CD4-positive, alpha-beta T cell treated with Interferon alpha-2 for 1 hour (primary cell): ENCODE data around the gene DIP2B.

Experiments
- DNase-seq, 2 donors: peaks; one replicate each; pipeline ENCODE4 v3.0.0-alpha.2; 2020 to 2022

The DIP2B gene

DNA sequence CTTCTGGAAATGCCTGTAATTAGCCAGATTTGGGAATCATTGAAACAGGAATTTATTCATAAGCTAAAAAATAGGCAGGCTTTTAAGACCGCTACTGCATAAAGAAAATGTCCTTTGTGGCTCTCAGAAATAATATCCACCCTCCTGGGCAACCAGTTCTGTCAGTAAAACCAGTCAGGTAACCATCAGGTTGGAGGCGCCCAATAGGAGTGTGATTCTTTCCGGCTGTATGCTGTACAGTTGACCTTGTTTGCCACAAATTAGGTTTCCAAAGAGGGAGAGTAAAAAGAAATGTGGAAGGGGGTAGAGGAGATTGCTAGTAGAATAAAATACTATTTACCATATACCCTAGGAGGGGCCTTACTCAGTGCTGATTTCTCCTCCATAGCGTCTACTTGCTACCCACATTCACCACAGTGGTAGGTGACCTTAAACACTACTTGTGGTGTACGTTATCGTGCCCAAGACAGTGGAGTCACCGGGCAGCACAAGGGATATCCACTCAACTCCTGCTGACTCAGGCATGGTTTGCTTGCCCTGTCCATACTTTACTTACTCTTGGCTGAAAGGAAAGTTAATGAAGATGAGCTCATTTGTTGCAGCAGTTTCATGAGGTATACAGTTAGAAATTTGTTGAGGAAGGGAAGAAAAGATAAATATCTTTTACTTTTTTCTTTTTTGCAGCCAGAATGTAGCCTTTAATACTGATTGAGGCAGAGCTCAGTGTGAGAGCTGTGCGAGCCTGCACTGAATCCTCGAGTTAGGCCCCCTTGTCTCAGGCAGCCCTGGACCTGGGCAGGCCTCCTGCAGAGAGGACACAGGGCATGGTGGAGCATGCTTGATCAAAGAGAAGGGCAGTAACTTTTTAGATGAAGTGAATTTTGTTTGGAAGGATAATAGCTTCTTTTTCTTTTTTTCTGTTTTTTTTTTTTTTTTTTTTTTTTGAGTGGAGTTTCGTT is 76.7 kb downstream of the DIP2B start:
- DNase-seq: no peak

DNA sequence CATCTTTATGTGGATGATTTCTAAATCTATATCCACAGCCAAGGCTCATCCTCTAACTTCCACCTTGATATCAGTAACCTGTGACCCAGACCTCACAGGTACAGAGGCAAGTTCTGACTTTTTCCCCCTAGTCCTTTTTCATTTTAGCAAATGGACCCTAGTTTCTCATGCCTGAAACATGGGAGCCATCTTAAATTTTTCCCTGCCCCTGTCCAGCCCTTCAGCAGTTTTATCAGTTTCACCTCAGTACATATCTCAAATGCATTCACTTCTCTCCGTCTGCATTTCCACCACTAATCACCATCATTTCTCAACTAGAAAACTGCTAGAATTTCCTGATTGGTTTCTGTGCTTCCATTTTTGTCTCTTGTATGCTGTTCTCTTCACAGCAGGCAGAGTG is 79.3 kb downstream of the DIP2B start:
- no peak for DNase-seq

DNA sequence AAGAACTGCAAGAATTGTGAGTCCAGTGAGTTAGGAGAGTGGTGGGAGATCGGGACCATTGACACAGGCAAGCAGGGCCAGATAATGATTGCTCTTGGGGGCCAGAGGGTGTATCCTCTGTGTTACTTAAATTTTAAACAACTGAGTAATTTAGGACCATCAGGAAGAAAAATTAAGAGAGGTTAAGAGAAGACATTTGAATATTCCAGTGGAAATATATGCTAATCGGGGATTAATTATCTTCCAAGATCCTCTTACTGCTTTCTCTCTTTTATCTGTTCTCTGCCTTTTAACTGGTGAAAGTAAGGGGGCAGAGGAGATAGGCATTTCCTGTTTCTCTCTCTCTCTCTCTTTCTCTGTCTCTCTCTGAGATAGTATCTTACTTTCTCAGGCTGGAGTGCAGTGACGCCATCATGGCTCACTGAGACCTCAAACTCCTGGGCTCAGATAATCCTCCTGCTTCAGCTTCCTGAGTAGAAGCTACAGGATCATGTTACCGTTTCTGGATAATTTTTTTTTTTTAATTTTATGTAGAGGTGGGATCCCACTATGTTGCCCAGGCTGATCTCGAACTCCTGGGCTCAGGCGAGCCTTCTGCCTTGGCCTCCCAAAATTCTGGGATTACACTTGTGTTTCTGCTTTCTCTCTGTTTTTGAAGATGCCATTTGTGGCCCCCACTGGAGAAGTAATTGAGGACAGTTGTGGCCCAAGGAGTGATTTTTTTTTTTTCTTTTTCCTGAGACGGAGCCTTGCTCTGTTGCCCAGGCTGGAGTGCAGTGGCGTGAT is 85.1 kb downstream of the DIP2B start:
- peak in 1 of 2 donors; percentile 11 for DNase-seq

DNA sequence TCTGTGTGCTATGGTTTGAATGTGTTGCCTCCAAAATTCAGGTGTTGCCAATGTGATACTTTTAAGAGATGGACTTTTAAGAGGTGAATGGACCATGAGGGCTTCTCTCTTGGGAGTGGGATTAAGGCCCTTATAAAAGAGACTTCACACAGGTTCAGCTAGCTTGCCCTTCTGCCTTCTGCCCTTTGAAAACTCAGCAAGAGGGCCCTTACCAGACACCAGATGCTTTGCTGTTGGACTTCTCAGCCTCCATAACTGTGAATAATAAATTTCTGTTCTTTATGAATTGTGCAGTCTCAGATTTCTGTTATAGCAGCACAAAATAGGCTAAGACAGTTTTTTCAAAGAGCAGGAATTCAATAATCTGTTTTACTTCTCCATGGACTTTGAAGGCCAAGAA is 86.1 kb downstream of the DIP2B start:
- DNase-seq: no peak

DNA sequence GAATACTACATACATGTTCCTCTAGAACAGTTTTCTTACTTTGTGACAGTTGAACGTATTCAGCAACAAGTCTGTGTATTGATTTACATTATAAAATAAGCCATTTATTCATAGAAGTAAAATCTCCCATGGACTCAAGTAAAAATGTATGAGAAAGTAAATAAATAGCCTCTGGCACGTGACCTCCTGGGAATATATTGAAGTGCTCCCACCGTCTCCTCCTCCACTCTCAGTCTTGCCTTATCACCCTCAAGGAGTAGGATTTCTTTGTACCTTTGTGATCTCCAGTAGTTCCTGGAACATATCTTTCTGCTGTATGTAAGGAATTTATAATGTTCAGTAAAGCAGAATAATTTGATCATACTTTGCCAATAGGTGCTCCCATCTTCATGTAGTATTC is 90.9 kb downstream of the DIP2B start:
- DNase-seq: no peak

DNA sequence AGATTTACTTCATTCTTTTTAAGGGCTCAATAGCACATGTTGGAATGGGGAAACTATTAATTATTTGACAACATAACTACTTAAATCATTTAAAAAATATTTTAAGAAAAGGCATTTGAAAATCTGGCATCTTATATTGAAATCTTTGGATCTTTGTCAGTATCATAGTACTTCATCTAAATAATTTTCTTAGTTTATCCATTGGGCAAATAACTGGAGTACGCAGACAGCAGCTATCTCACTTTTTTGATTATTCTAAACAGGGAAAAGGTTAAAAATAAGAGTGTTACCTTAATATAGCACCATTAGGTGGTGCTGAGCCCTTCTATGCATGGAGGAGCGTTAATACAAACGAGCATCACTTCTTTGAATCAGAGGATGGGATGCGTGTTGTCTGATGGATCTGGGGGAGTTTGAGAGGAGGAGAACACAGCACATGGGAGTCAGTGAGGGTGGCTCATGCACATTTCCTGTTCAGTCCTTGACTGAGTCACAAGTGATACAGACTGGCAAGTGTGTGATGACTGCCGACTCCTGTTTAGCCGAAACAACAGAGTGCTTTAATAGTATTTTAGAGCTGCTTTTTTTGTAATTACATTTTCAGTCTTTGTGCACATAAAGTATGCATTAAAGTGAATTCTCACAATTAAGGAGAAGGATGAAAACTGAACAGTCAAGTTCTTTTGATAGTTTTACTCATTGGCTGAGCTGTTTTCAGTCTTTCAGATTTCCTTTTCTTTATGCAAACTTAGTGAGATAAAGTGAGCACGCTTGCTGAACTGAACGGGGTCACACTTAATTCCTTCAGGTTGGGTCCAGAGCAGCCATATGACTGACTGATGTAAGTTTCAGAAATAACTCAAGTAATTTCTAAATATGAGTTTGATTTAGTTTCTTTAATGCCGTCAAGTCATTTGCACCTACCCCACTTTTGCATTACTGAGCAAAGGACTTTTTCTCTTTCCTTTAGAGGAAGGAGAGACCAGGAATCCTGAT is 92.7 kb downstream of the DIP2B start:
- peak; percentile 15 to 37 for DNase-seq

DNA sequence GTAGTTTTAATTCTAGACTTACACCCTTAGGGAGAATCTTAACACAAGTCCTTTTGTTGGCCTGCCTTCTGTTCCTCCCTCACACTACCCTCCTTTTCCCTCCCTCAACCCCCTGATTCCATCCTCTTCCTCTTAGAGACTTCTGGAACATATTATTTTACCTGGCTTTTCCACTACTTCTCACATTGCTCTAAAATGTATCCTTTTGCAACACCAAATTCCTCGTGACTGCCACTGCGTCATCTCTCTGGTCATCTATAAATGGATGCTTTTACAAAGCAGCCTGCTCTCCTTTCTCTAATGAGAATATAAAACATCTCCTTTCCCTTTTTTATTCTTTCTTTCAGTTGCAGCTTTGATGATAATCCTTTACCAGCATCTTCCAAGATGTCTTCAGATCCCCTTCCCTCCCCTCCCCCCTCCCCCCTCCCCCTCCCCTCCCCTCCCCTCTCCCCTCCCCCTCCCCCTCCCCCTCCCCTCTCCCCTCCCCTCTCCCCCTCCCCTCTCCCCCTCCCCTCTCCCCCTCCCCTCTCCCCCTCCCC is 93.6 kb downstream of the DIP2B start:
- DNase-seq: no peak

DNA sequence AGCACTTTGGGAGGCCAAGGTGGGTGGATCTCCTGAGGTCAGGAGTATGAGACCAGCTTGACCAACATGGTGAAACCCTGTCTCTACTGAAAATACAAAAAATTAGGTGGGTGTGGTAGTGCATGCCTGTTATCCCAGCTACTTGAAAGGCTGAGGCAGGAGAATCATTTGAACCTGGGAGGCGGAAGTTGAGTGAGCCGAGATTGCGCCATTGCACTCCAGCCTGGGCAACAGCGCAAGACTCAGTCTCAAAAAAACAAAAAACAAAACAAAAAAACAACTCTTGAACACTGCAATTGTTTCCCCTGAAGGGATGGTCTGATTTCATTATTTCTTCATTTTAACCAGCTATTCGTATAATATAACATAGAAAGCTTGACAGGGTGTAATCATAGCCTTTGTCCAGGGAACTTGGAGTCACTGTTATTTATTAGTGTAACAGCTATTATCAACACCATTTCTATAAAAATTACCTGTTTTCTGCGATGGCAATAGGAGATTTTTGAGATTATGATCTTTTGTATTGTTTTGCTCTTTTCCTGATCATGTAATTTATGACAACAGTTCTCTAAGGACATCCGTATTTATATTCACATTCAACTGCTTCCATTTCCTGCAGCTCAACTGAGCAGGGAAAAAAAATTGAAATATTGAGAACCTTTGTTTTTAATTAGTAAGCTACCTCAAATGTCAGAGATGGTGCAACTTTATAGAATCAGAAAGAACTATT is 94.7 kb downstream of the DIP2B start:
- no peak for DNase-seq

DNA sequence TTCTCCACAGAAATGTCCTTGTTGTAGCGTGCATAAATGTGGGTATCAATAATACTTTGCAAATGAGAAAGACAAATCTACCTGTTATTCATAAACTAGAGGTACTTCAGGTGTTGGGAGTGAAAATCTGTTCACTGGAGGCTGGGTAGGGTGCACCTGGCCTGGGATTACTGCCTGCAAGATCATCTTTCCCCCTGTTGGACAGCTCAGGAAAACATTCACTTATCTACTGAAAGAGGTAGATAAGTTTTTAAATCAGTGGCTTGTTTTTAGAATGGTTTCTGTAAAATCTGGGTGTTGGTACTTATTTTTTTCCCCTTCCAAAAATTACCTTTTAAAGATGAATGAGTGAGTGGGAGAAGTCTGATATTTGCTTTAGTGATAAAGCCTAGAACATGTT is 95.6 kb downstream of the DIP2B start:
- no peak for DNase-seq

DNA sequence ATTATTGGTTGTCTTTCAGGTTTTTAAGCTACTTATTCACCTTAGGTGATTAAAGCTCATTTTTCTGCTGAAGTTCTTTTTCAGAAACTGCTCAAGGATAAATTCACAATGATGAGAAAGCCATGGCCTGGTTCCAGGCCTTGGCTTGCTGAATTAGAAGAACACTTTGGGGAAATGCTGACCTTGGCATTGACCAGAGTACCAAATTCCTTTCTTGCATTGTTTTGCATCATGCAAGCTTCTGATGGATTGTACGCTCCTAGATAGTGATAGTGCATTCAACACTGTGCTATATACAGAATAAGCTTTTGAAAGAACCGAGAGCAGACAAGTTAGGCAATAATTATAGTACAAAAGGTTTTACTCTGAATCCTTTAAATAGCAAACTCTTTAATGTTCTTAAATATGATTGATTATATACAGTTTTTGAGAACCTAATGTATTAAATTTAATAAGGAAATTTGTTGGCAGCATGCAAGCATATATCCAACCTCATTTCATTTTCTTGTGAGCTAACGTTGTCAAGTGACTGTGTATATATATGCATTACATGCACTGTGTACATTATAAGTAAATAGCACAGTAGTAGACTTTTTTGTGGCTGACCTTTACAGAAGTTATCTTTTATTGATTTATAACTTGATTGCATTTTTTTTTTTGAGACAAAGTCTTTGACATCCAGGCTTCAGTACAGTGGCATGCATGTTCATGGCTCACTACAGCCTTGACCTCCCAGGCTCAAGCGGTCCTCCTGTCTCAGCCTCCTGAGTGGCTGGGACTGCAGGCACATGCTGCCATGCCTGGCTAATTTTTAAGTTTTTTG is 99.2 kb downstream of the DIP2B start:
- DNase-seq: no peak

DNA sequence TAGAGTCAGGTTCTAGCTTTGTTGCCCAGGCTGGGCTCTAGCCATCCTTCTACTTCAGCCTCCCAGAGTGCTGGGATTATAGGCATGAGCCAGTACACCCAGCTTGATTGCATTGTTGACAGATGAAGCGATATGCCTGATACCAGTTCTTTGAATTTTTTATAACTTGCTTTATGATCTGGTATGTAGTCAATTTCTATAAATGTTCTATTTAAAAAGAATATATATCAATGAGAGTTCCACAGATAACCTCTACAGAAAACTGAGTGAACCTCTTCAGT is 99.8 kb downstream of the DIP2B start:
- no peak for DNase-seq

DNA sequence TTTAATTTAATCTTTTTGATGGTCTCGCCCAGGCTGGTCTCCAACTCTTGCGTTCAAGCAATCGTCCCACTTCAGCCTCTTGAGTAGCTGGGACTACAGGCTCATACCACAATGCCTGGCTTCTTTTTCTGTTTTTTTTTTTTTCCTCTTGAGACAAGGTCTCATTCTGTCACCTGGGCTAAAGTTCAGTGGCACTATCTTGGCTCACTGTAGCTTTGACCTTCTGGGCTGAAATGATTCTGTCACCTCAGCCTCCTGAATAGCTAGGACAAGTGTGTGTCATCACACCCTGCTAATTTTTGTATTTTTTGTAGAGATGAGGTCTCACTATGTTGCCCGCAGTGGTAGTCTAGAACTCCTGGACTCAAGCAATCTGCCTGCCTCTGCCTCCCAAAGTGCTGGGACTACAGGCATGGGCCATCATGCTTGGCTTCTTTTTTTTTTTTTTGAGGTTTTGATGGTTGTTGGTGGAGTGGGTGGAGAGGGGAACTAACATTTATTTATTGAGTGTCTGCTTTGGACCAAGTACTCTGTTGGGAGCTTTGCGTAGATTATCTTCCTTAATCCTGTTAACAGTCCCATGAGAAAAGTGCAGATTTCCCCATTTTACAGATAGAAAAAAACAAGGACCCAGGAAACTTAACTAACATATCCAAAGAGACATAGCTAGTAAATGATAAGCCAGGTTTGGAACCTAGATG is 102.0 kb downstream of the DIP2B start:
- DNase-seq: no peak

DNA sequence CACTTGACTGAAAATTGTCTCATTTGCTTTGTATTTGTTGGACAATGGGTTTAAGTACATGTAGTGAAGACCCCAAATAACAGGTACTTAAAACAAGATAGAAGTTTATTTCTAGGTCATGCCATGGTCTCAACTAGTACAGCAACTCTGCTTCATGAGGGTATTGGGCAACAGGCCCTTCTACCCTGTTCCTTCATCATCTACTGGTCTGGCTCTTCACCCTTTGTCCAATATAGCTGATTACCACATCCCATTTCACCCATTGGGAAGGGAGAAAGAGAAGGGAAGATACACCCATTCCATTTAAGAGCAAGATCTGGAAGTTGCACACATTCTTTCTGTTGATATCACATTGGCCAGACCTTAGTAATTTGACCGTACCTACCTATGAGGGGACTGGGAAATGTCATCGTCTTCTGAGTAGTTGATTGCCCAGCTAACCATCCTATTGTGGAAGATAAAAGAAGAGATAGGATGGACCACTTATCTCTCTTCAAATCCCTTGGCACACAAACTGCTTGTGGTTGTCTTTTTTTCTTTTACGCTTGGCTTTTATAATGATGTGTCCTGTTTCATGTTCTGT is 104.6 kb downstream of the DIP2B start:
- DNase-seq: no peak

DNA sequence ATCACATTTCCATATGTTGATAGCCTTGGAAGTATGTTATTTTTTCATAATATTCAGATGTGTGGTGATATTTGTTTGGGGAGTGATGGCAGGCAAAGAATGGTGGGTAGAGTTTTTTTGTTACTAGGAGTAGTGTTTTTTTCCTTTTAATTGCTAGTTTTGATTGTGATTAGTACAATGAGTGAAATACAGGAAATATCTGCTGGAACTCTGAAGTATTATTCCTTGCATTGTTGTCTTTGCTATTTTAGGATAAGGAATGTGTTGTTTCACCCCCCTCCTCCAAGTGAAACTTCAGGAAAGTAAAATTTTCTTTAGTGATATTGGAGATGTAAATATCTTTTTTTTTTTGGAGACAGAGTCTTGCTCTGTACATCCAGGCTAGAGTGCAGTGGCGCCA is 105.4 kb downstream of the DIP2B start:
- no peak for DNase-seq

DNA sequence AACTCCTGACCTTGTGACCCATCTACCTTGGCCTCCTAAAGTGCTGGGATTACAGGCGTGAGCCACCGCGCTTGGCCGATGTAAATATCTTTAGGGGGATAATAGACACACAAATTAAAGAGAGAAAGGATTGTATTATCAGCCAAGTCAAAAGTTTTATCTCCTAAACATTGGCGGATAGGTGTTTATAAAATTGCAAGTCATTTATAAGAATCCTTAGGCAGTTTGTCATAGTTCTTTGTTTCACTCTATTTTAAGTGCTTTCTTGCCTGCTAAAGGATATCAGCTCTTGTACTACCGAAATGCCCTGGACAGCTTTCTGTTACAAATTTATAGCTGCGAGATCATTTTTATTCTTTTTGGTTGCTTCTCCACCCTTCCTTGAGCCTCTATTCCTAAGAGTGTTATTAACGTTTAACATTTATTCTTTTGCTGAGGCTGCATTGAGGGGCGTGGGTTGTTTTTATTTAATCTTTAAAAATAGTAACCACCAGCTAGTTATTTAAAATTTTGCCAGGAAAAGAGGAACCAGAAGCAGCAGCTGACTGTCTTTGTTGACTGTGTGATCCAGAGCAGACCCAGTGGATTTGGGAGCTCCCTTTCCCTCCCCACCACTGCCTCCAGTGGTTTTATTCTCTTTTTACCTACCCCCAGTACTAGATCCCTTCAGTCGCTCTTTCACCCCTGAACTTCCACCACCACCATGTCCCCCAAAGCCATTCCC is 106.4 kb downstream of the DIP2B start:
- no peak for DNase-seq

DNA sequence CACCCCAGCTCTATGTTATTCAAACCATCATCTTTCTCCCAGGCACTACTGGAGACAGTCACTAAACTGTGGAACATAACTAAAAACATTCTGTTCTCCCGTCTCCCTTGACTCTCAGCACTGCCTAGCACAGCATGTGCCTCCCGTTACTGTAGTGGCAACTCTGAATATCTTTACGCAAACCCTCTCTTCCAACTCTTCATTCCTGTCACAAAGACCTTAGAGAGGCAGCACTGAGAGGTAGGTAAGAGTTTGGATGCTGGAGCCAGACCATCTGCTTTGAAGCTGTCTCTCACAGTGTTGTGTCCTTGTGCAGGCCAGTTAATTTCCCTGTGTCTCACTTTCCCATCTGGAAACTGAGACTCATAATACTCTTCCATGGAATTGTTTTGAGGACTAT is 108.1 kb downstream of the DIP2B start:
- no peak for DNase-seq

DNA sequence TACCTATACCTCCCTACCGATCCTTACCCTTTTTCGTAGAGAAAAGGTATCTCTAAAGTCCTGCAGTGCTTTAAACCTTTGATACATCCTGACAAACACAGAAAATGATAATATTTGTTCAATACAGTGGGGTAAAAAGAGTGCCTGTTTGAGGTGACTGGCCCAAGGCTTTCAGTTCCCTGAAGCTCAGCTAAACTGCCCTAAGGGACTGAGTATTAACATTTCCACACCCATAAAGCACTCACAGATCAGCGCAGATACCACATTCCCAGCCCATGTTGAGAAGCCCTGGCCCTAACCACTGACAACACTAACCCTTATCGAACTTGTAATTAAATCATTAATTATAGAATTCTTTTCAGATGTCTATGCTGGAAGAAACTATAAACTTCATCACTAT is 108.7 kb downstream of the DIP2B start:
- no peak for DNase-seq

DNA sequence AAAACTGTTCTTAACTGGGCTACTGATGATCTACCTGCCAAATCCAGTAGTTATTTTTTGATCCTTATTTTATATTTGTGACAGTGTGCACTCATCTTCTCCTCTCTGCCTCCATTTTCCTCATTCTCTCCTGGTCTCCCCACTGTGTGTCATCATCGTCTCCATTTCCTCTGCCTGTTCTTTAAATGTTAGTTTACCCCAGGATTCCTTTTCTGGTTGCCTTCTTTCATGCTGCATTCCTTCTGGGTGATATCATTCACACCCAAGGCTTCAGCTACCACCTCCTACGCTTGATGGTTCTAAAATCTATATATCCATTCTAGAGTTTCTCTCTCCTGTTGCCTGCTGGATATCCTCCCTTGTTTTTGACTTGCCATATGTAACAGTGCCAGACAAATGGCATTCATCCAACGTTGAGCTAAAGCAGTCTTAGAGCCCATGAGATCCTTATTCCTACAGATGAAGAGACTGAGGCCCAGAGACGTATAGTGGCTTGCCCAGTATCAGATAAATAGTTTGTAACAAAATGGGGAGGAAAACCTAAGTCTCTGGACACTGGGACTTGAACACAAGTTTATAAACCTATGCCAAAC is 109.5 kb downstream of the DIP2B start:
- no peak for DNase-seq
